Neural cell (in vitro differentiated cells): ENCODE results near the gene HDHD2.

ENCODE experiments used
- CTCF ChIP-seq: fragments of 450-650 bp; IDR thresholded peaks from 2 replicates; pipeline ENCODE4 v1.5.1; 2014; ENCODE audit warnings: antibody characterized with exemption, mild to moderate bottlenecking, moderate library complexity; ENCODE audit not compliant: poor library complexity, severe bottlenecking
- EP300 ChIP-seq: fragments of 450-650 bp; conservative IDR thresholded peaks from 2 replicates; pipeline ENCODE4 v1.6.1; 2014; ENCODE audit warnings: antibody characterized with exemption, mild to moderate bottlenecking, moderate library complexity; ENCODE audit not compliant: poor library complexity, severe bottlenecking
- EZH2 ChIP-seq: fragments of 200-600, 300-800 bp; shearing (Covaris generic), sonication (generic); IDR thresholded peaks from 2 replicates; pipeline ENCODE4 v1.6.1; 2014; ENCODE audit warnings: antibody characterized with exemption, low read length, borderline replicate concordance, mild to moderate bottlenecking; ENCODE audit not compliant: insufficient read depth, poor library complexity, severe bottlenecking
- POLR2AphosphoS5 ChIP-seq: IDR thresholded peaks from 2 replicates; pipeline ENCODE4 v1.6.1; 2012
- RAD21 ChIP-seq: fragments of 450-650 bp; conservative IDR thresholded peaks from 2 replicates; pipeline ENCODE4 v1.6.1; 2014; ENCODE audit warnings: antibody characterized with exemption, mild to moderate bottlenecking, moderate library complexity
- SMC3 ChIP-seq: fragments of 450-650 bp; conservative IDR thresholded peaks from 2 replicates; pipeline ENCODE4 v1.6.1; 2014; ENCODE audit warnings: antibody characterized with exemption, mild to moderate bottlenecking, moderate library complexity; ENCODE audit not compliant: poor library complexity
- TAF1 ChIP-seq: IDR thresholded peaks from 2 replicates; pipeline ENCODE4 v1.6.1; 2012; ENCODE audit warnings: low read depth
- TF ChIP-seq, protein P1 (sequence below): IDR thresholded peaks from 2 replicates; pipeline ENCODE4 v1.6.1; 2012; ENCODE audit warnings: borderline replicate concordance

- TF ChIP-seq CTCF, result no peak
- no peak for TF ChIP-seq EZH2
- TF ChIP-seq EP300, result no peak
- TF ChIP-seq SMC3, result no peak
- TF ChIP-seq, protein P1, sequence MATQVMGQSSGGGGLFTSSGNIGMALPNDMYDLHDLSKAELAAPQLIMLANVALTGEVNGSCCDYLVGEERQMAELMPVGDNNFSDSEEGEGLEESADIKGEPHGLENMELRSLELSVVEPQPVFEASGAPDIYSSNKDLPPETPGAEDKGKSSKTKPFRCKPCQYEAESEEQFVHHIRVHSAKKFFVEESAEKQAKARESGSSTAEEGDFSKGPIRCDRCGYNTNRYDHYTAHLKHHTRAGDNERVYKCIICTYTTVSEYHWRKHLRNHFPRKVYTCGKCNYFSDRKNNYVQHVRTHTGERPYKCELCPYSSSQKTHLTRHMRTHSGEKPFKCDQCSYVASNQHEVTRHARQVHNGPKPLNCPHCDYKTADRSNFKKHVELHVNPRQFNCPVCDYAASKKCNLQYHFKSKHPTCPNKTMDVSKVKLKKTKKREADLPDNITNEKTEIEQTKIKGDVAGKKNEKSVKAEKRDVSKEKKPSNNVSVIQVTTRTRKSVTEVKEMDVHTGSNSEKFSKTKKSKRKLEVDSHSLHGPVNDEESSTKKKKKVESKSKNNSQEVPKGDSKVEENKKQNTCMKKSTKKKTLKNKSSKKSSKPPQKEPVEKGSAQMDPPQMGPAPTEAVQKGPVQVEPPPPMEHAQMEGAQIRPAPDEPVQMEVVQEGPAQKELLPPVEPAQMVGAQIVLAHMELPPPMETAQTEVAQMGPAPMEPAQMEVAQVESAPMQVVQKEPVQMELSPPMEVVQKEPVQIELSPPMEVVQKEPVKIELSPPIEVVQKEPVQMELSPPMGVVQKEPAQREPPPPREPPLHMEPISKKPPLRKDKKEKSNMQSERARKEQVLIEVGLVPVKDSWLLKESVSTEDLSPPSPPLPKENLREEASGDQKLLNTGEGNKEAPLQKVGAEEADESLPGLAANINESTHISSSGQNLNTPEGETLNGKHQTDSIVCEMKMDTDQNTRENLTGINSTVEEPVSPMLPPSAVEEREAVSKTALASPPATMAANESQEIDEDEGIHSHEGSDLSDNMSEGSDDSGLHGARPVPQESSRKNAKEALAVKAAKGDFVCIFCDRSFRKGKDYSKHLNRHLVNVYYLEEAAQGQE, result no peak
- no peak for TF ChIP-seq RAD21
- TF ChIP-seq POLR2AphosphoS5, result no peak
- no peak for TF ChIP-seq TAF1
These were observed 29.9 kb downstream of the HDHD2 start for GRCh38 chr18:47120428-47120827.
